Adrenal gland (tissue), 5 donors: ENCODE measurements around the gene DNAH6.

Experiments used
- POLR2A ChIP-seq, 2 donors: fragments of 450-650 bp; IDR thresholded peaks; one replicate each; pipeline ENCODE4 v1.6.1; 2017; ENCODE audit warnings: antibody characterized with exemption in 2 of 2, mild to moderate bottlenecking in 2 of 2, moderate library complexity in 1 of 2
- TF ChIP-seq, protein P1 (sequence below), 6 experiments: fragments of 450-650 bp in 4 of 6; fragments of 200-600 bp in 2 of 6; sonication (generic) in 1 of 6; IDR thresholded peaks; 1 replicate in 5 of 6; 2 replicates in 1 of 6; pipeline versions ENCODE4 v1.5.1 to v1.8.0; 2016 to 2021; ENCODE audit warnings: antibody characterized with exemption in 6 of 6, mild to moderate bottlenecking in 2 of 6, moderate library complexity in 1 of 6
- donor health status: DM: no; HTN: no; CAD: no.

GRCh38 chr2:84856787-84857186 is 340.5 kb downstream of the DNAH6 start:
- TF ChIP-seq POLR2A (IDR thresholded peaks at IDR 0.05): no peak
- TF ChIP-seq, protein P1, sequence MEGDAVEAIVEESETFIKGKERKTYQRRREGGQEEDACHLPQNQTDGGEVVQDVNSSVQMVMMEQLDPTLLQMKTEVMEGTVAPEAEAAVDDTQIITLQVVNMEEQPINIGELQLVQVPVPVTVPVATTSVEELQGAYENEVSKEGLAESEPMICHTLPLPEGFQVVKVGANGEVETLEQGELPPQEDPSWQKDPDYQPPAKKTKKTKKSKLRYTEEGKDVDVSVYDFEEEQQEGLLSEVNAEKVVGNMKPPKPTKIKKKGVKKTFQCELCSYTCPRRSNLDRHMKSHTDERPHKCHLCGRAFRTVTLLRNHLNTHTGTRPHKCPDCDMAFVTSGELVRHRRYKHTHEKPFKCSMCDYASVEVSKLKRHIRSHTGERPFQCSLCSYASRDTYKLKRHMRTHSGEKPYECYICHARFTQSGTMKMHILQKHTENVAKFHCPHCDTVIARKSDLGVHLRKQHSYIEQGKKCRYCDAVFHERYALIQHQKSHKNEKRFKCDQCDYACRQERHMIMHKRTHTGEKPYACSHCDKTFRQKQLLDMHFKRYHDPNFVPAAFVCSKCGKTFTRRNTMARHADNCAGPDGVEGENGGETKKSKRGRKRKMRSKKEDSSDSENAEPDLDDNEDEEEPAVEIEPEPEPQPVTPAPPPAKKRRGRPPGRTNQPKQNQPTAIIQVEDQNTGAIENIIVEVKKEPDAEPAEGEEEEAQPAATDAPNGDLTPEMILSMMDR (IDR thresholded peaks at IDR 0.05): no peak
